HepG2 (cell line): ENCODE data around the gene IL1A. TPM values are rescaled to one million over a fixed set of nuclear protein-coding genes. Genes with fewer than 3 reads are reported as not detected.

Experiments used
- DZIP1 ChIP-seq: sonication (generic); formaldehyde crosslinking; IDR thresholded peaks from 2 replicates; pipeline ENCODE4 v1.5.0; 2020; ENCODE audit warnings: mild to moderate bottlenecking, missing genetic modification reagents
- MYPOP ChIP-seq: sonication (generic); formaldehyde crosslinking; IDR thresholded peaks from 2 replicates; pipeline ENCODE4 v1.8.1; 2023; ENCODE audit warnings: mild to moderate bottlenecking, moderate library complexity, missing genetic modification reagents
- NKX3-1 ChIP-seq: sonication (generic); formaldehyde crosslinking; IDR thresholded peaks from 2 replicates; pipeline ENCODE4 v1.5.0; 2020; ENCODE audit warnings: missing genetic modification reagents
- PREB ChIP-seq: sonication (generic); formaldehyde crosslinking; IDR thresholded peaks from 2 replicates; pipeline ENCODE4 v1.4.0; 2020; ENCODE audit warnings: missing genetic modification reagents
- RAD21 ChIP-seq: fragments of 450-650 bp; formaldehyde crosslinking; IDR thresholded peaks from 2 replicates; pipeline ENCODE4 v1.5.0; 2020; ENCODE audit warnings: mild to moderate bottlenecking
- SNRNP70 ChIP-seq: fragments of 200-400 bp; formaldehyde crosslinking; IDR thresholded peaks from 2 replicates; pipeline ENCODE4 v1.6.1; 2017; ENCODE audit warnings: mild to moderate bottlenecking, low read depth, low read length, moderate library complexity
- TEAD2 ChIP-seq: sonication (generic); formaldehyde crosslinking; IDR thresholded peaks from 2 replicates; pipeline ENCODE4 v1.9.0; 2021; ENCODE audit warnings: missing genetic modification reagents
- ZHX1 ChIP-seq: sonication (generic); formaldehyde crosslinking; IDR thresholded peaks from 2 replicates; pipeline ENCODE4 v1.8.1; 2022; ENCODE audit warnings: low read depth, mild to moderate bottlenecking, missing genetic modification reagents
- ZKSCAN1 ChIP-seq: fragments of 150-350 bp; IDR thresholded peaks from 2 replicates; pipeline ENCODE4 v1.6.1; 2014; ENCODE audit warnings: low read length
- ZNF207 ChIP-seq: fragments of 450-650 bp; IDR thresholded peaks from 2 replicates; pipeline ENCODE4 v1.6.1; 2016; ENCODE audit warnings: antibody characterized with exemption, borderline replicate concordance
- ZNF280D ChIP-seq: sonication (generic); formaldehyde crosslinking; IDR thresholded peaks from 2 replicates; pipeline ENCODE4 v1.5.1; 2020; ENCODE audit warnings: mild to moderate bottlenecking, missing genetic modification reagents
- ZNF296 ChIP-seq: sonication (generic); formaldehyde crosslinking; conservative IDR thresholded peaks from 2 replicates; pipeline ENCODE4 v1.5.0; 2020; ENCODE audit warnings: mild to moderate bottlenecking, missing genetic modification reagents
- ZNF331 ChIP-seq: sonication (generic); formaldehyde crosslinking; IDR thresholded peaks from 2 replicates; pipeline ENCODE4 v1.4.0; 2020; ENCODE audit warnings: missing genetic modification reagents
- ZNF513 ChIP-seq: sonication (generic); formaldehyde crosslinking; conservative IDR thresholded peaks from 2 replicates; pipeline ENCODE4 v1.5.0; 2020; ENCODE audit warnings: missing genetic modification reagents
- ZNF615 ChIP-seq: sonication (generic); formaldehyde crosslinking; IDR thresholded peaks from 2 replicates; pipeline ENCODE4 v1.5.0; 2020; ENCODE audit warnings: mild to moderate bottlenecking, missing genetic modification reagents, borderline replicate concordance
- ZSCAN9 ChIP-seq: IDR thresholded peaks from 2 replicates; pipeline ENCODE4 v1.6.1; 2016; ENCODE audit warnings: borderline replicate concordance
- polyA plus RNA-seq, 8 experiments: library from polyadenylated mRNA; depleted of rRNA in 3 of 8; stranded (reverse) in 7 of 8; unstranded in 1 of 8; fragments of >200 nt; fragmentation: Illumina TruSeq in 4 of 8; extraction: Trizol in 4 of 8; gene quantifications; 2 replicates each; pipeline versions ENCODE4 v1.2.1 to v1.2.3, GENCODE V29; 2011 to 2016; ENCODE audit warnings: low read depth in 4 of 8, missing spikeins in 1 of 8, mixed read lengths in 1 of 8; ENCODE audit not compliant: insufficient read depth in 1 of 8
- total RNA-seq, 5 experiments: library from RNA; depleted of rRNA; stranded (reverse); fragments of >200 nt; fragmentation: Illumina TruSeq; extraction: Trizol; gene quantifications; 2 replicates each; pipeline ENCODE4 v1.2.3, GENCODE V29; 2016; ENCODE audit warnings: low read depth in 1 of 5

Gene IL1A
- total and polyA plus RNA-seq, 2 of the 13 experiments (the other 11 are each of a cell fraction or from before 2014, with no cell fraction given), result not detected

- TF ChIP-seq ZNF513 (CRISPR knock-in tag) (no peak), SNRNP70 (no peak), ZNF280D (CRISPR knock-in tag) (no peak), NKX3-1 (CRISPR knock-in tag) (no peak), ZKSCAN1 (no peak), TEAD2 (no peak), DZIP1 (CRISPR knock-in tag) (no peak), RAD21 (CRISPR knock-in tag) (peak; percentile 96), PREB (CRISPR knock-in tag) (no peak), ZNF207 (no peak), ZNF331 (CRISPR knock-in tag) (peak; percentile 72; the same call in 1 of the 2 replicates), ZSCAN9 (CRISPR knock-in tag) (0 out of 2 replicates have a peak, but pooled peaks have one; percentile 51), ZNF615 (CRISPR knock-in tag) (no peak), ZHX1 (CRISPR knock-in tag) (no peak), ZNF296 (no peak), MYPOP (CRISPR knock-in tag) (peak; percentile 71; the same call in 1 of the 2 replicates)
These were observed 34.3 kb downstream of the IL1A start (continued) for GRCh38 chr2:112749755-112750559.
